Activated CD4-positive, alpha-beta T cell treated with anti-CD3 and anti-CD28 coated beads for 48 hours (primary cell): ENCODE results near the gene FBXW10.
"Not testable (repeated sequence)": the region's sequence is repeated elsewhere in the genome, so short reads cannot be mapped to it uniquely, and the experiment has no call there.

Source experiments
- DNase-seq: peaks from one replicate; pipeline ENCODE4 v3.0.0-alpha.2; 2020

The FBXW10 gene

GRCh38 chr17:18743699-18744421 lies at the start of gene FBXW10:
Gene FBXW10 (plus strand): TSS chr17:18744054. CDS start chr17:18744245, 191 bp downstream.
- not testable (repeated sequence) for DNase-seq

GRCh38 chr17:18695143-18695542 lies 48.7 kb upstream of the FBXW10 start:
- not testable (repeated sequence) for DNase-seq

GRCh38 chr17:18698473-18699103 lies 45.3 kb upstream of the FBXW10 start:
- not testable (repeated sequence) for DNase-seq

GRCh38 chr17:18705955-18706354 lies 37.9 kb upstream of the FBXW10 start:
- not testable (repeated sequence) for DNase-seq

GRCh38 chr17:18708215-18708614 lies 35.6 kb upstream of the FBXW10 start:
- DNase-seq: not testable (repeated sequence)

GRCh38 chr17:18712354-18712999 lies 31.4 kb upstream of the FBXW10 start:
- DNase-seq: peak; percentile 76

GRCh38 chr17:18718643-18719427 lies 25.0 kb upstream of the FBXW10 start:
- DNase-seq: not testable (repeated sequence)

- not testable (repeated sequence) for DNase-seq
Measured at GRCh38 chr17:18719428-18720110, 24.3 kb upstream of the FBXW10 start.

- not testable (repeated sequence) for DNase-seq
Measured at GRCh38 chr17:18721775-18722547, 21.9 kb upstream of the FBXW10 start.

- not testable (repeated sequence) for DNase-seq
Measured at GRCh38 chr17:18722612-18723011, 21.2 kb upstream of the FBXW10 start.

- DNase-seq: not testable (repeated sequence)
Measured at GRCh38 chr17:18723509-18723908, 20.3 kb upstream of the FBXW10 start.

GRCh38 chr17:18732438-18732837 lies 11.4 kb upstream of the FBXW10 start:
- DNase-seq: not testable (repeated sequence)

- not testable (repeated sequence) for DNase-seq
Measured at GRCh38 chr17:18733350-18733749, 10.5 kb upstream of the FBXW10 start.

GRCh38 chr17:18739616-18740391 lies 4.0 kb upstream of the FBXW10 start:
- DNase-seq: not testable (repeated sequence)

- not testable (repeated sequence) for DNase-seq
Measured at GRCh38 chr17:18741228-18741627, 2.6 kb upstream of the FBXW10 start.

- not testable (repeated sequence) for DNase-seq
Measured at GRCh38 chr17:18744726-18745125, 872 bp downstream of the FBXW10 start.

- not testable (repeated sequence) for DNase-seq
Measured at GRCh38 chr17:18746551-18746950, 2.7 kb downstream of the FBXW10 start.

- not testable (repeated sequence) for DNase-seq
Measured at GRCh38 chr17:18747501-18747900, 3.6 kb downstream of the FBXW10 start.

GRCh38 chr17:18750242-18750641 lies 6.4 kb downstream of the FBXW10 start:
- not testable (repeated sequence) for DNase-seq

- DNase-seq: not testable (repeated sequence)
Measured at GRCh38 chr17:18753829-18754409, 10.1 kb downstream of the FBXW10 start.
